Pons (tissue), 1 donor: Measurements from ENCODE around the gene UBE2S.
A peak's percentile ranks its signal among the peaks of the same experiment; 100 is the strongest.
"Not testable (repeated sequence)": the region's sequence is repeated elsewhere in the genome, so short reads cannot be mapped to it uniquely, and the experiment has no call there.

Experiments used
- DNase-seq: peaks from one replicate; pipeline ENCODE4 v3.0.0-alpha.2; 2016; ENCODE audit warnings: low spot score

UBE2S gene

DNA sequence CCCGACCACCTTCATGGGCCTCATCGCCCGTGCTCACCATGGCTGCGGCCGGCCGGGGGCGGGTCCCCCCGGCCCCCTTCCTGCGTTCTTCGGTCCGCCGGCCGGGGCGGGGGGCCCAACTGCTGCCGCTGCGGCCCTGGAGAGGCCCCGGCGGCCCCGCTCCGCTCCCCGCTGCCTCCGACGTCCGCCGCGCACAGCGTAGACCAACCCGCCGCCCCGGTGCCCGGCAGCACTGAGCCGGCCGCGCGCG is at the start of gene UBE2S:
Gene UBE2S (minus strand): TSS at position 239 of the 250 bp plus-strand sequence. CDS start 199 bp downstream, at position 40.
- not testable (repeated sequence) for DNase-seq

DNA sequence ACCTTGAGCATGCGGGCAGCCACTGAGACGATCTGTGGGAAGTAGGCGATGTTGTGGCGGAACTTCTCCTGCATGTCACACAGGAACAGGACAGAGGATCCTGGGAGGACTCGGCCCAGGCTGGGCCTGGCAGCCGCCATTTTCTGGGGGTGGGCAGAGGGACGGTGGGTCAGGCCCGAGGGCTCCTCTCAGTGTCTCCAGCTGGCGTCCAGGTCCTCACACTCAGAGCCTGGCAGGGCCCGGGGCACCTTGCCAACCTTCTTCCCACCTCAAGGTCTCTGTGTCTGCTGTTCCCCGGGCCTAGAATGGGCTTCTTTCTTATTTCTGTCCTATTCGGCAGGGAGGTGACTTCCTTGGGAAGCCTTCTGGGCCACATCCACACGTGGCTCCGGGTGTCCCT is 48.8 kb upstream of the UBE2S start:
- no peak for DNase-seq

DNA sequence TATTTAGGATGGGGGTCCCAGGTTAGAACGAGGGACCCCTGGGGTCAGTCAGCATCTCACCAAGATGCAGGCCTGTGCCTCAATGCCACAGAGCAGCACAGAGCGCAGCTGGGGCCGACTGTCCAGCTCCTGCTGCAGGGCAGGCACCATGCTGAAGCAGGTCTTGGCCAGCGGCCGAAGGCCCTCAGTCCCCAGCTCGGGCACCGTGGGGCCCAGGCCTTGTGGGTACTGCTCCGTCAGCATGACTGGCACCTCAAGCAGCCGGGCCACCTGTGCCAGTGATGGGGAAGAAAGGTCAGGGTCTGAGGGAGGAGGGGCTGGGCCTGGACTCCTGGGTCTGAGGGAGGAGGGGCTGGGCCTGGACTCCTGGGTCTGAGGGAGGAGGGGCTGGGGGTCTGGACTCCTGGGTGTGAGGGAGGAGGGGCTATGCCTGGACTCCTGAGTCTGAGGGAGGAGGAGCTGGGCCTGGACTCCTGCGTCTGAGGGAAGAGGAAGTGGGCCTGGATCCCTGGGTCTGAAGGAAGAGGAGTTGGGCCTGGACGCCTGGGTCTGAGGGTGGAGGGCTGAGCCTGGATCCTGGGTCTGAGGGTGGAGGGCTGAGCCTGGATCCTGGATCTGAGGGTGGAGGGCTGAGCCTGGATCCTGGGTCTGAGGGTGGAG is 48.1 kb upstream of the UBE2S start:
- DNase-seq = no peak

DNA sequence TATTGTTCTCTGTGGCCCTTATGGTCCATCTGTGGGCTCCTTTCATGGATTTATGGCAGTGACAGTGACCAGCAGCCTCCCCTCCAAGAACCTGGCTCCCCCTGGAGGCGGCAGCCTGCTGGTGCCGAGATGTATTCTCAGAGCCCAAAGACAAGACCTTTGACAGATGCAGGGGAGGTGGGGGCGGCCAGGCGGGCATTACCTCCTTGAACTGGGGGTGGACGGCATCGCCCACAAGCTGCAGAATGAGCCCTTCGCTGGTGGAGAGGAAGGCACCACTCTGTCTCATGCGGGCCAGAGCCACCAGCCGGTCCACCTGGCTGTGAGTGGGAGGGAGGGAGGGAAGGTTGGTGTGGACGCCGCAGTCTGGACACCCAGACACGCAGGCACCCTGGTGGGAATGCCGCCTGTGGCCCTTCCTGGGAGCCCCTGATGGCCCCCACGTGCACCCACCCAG is 47.2 kb upstream of the UBE2S start:
- peak; percentile 80 for DNase-seq

DNA sequence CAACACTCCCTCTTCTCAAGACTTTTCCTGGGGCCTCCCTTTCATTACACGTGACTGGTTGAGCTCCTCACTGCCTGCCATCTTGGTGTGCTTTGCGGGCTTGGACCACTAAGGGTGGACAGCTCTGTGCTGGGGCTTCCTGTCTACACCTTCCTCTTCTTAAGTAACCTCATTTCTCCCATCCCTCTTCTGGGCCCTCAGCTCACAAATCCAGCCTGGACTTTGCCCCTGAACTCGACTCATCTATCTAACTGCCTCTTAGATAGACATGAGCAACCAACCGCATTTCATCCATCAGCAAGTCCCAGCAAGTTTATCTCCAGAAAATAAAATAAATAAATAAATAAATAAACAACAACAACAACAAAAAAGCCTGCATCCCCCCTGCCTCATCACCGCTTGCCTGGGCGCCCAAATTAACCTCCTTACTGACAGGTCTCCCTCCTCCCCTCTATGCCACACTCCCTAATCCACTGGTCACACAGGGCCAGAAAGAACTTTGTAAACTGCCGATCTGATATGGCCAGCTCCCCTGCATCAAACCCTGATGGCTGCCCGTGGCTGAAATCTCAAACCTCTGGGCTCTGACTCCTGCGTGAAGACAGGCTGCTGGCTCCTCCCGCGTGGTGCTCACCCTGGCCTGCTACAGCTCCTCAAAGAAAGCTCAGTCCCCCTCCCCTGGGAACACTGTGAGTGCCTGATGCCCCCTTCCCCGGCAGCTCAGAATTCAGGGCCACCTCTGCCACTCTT is 46.1 kb upstream of the UBE2S start:
- DNase-seq = no peak

DNA sequence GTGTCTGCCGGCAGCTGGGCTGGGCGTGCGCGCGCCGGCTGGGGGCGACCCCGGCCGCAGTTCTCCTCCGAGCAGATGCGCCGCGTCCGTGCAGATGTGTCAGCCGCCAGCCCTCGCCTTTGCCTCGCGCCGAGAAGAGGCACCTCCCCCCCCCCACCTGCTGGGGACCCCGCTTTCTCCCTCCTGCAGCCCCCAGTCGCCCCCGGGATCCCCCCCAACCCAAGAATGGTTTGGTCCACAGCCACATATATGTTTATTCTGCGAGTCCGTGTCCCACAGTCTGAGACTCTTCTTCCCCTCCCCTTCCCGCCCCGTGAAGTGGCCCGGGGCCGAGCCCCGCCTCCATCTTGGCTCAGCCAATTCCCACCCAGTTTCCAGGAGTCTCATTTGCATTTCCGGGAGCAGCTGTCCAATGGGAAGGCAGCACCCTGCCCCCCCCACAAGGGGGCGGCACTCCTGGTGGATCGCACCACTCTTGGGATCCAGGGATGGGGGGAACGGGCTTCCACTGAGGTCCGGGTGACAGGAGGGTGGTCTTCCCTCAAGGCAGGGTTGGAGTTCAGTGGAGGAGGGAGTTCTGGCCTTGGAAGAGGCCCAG is 45.3 kb upstream of the UBE2S start:
- DNase-seq = peak; percentile 98

DNA sequence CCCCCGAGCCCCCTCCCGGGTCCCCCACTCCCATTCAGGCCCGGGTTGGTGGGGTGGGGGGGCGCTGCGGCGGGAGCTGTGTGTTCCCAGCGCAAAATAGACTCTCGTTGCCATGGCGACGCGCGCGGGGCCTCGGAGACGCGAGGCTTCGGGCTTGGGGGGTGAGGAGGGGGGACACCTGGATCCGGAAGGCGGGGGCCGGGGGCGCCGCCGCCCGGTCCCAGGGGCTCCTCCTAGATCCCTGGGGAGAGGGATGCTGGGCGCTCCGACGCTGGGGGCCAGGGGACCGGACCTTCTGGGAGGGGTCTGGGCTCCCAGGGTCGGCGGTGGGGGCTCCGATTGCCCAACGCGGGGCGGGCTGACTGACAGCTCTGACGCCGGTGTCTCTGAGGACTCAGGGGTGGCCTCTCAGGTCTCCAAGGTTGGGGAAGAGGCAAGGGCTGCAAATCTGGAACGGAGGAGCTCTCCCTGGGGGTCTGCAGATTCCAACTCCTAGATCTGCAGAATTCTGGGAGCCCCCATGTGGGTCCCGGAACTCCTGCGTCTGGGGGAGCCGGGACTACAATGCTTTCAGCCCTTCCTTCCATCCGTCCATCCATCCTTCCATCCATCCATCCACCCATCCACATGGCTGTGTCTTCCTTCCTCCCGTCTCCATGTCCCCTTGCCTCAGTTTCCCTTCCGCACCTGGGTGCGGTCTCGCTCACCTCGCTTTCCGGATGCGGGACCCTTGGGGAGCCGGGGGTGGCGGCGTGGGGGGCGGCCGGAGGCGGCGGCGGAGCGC is 44.6 kb upstream of the UBE2S start:
- DNase-seq = no peak

DNA sequence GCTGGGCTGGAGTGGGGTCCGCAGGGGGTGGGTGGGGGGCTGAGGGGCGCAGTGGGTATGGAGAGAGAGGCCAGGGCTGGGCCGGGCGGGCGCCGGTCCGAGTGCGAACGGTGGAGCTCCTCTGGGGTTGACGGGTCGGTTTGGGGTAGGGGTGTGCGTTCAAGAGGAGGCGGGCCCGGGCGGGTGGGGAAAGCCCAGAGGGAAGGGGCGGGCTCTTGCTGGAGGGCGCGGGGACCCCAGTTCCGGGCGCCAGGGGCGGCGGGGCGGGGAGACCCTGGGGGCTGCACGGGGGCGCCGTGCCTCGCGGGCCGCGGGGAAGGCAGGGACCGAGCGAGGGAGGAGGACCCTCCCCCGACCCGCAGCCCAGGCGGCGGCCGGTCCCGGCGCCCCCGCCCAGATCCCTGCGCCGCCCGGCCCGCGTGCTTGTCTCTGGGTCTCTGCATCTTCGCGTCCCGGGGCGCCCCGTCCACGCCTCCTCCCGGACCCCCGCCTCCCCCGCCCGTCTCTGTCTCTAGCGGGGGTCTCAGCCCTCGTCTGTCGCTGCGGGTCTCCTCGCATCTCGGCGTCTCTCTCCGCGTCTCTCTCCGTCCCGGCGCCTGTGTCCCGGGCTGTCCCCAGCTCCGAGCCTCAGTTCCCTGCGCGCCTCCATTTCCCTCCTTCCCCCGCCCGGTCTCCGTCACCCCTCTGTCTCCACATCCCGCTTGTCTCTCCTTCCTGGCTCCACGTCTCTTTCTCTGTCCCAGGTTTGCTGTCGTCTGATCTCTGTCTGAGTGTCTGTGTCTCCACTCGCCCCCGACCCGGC is 43.8 kb upstream of the UBE2S start:
- DNase-seq = no peak

DNA sequence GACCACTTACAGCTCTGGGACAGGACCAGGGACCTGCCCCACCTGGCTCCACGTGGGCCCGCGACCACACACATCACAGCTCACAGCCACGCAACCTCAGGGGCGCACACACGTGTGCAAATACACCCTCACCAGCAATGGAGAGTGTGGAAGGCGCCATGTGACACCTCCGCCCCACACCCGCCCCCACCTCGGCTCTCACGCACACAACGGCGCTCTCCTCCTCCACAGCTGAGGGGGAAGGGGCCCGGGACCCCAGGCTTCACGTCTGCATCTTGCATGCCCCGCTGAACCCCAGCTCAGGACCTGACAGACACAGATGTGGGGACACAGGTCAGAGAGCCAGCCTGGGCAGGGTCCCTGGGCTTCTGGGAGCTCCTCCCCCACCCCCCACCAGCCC is 41.9 kb upstream of the UBE2S start:
- DNase-seq = no peak

DNA sequence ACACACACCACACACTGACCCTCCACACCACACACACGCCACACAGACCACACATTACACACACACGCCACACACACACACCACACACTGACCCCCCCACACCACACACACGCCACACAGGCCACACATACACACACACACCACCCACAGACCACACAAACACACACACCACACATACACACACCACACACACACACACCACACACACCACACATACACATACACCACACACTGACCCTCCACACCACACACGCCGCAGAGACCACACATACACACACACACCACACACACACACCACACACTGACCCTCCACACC is 40.5 kb upstream of the UBE2S start:
- not testable (repeated sequence) for DNase-seq

DNA sequence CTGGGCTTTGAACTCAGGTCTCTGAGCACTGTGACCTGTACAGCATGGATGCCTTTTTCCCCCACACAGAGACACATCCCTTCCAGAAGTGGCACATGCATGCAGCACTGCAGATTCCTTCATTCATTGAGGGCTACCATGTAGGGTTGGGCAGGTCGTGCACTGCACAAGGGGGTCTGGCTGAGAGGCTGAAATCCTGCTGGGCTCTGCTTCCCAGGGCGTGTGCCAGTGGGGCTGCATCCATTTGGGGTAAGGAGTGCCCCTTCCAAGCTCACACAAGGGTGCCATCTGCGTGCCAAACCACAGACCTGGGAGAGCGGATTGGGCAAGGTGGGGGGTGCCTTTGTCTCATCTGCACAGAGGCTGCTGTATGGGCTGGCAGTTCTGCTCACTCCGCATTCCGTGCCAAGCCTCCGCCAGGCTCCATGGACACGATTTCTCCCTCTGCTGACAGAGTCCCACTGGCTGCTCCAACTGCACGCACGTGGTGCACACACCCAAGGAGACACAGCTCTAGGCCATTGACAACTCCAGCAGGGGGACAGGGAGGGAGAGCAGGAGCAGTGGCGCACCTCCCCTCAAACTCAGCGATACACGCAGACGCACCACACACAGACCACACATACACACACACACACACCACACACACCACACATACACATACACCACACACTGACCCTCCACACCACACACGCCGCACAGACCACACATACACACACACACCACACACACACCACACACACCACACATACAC is 40.0 kb upstream of the UBE2S start:
- peak; percentile 85 for DNase-seq

DNA sequence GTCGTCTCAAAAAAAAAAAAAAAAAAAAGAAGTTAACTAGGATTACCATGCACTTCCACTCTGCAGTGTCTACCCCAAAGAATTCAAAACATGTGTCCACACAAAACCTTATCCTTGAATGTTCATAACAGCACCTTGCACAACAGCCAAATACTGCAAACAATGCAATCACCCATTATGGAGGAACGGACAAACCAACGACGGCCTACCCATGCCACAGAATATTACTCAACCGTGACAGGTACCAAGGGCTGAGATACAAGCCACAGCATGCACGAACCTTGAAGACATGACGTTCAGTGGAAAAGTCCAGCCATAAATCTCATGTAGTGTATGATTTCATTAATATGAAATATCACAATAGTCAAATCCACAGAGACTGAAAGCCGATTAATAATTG is 38.5 kb upstream of the UBE2S start:
- no peak for DNase-seq

DNA sequence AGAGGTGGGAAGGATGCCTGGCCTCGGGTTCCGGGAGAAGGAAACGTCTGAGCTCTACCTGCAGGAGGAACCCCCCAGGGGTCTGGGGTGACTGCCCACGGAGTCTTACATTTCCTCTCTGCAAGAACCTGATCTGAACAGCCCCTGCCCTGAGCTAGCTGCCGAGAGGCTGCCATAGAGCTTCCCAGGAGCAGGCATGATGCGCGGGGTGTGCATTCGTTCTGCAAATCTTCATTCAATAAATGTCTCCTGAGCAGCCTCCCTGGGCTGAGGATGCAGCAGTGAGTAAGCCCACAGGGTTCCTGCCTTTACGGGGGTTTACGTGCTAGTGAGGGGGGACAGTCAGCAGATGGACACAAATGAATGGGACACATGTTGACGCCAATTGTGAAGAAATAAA is 37.1 kb upstream of the UBE2S start:
- DNase-seq = no peak

DNA sequence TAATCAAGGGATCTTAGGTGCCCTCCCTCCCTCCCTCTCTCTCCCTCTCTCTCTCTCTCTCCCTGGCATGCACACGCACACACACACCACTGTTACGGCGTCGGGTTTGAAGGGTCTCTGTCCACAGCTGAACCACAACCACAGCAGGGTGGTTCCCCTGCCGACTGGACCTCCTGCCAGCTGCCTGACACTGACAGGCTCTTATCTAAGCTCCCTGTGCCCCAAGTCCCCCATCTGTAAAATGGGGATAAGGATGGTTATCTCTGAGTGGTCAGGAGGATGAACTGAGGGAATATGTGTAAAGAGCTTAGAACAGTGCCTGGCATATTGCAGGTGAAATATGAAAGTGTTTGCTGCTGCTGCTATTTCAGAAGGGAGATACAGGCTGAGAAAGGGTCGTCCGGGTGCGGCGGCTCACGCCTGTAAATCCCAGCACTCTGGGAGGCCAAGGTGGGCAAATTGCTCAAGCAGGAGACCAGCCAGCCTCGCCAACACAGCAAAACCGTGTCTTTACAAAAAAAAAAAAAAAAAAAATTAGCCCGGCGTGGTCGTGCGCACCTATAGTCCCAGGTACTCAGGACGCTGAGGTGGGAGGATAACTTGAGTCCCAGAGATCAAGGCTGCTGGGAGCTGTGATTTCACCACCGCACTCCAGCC is 36.4 kb upstream of the UBE2S start:
- DNase-seq = no peak

DNA sequence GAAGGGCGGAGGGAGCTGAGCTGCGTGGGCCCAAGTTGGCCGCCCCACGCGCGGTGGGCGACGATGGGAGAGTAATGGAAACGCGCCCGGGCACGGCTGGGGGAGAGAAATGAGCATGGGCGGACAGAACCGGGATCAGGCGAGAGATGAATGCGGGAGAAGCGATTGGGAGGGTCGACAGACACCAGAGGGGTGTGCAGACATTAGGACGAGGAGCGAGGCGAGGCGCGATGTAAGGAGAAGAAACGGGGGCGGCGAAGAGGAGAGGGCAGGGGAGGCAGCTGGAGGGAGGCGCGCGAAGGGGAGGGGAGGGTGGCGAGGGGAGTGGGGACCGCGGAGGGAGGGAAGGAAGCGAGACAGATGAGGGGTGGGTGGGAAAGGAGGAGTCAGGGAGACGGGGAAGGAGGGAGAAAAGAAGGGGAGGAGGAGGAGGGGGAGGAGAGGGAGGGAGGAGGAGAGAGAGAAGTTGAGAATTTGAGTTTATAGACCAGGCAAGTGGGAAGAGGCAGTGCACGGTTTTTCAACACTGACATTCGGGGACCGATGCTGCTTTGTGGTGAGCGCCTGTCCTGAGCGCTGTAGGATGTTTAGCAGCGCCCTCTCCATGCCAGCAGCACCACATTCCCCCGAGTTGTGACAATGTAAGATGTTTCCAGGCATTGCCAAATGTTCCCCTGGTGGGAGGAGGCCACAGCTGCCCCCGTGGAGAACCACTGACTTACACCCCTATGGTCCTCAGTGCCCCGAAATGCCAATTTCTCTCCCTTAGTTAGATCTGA is 35.6 kb upstream of the UBE2S start, which contains the start of gene SHISA7:
Gene SHISA7 (minus strand): TSS at position 256 of the 779 bp plus-strand sequence. CDS start 437 bp downstream, outside the sequence.
- peak; percentile 66 for DNase-seq

DNA sequence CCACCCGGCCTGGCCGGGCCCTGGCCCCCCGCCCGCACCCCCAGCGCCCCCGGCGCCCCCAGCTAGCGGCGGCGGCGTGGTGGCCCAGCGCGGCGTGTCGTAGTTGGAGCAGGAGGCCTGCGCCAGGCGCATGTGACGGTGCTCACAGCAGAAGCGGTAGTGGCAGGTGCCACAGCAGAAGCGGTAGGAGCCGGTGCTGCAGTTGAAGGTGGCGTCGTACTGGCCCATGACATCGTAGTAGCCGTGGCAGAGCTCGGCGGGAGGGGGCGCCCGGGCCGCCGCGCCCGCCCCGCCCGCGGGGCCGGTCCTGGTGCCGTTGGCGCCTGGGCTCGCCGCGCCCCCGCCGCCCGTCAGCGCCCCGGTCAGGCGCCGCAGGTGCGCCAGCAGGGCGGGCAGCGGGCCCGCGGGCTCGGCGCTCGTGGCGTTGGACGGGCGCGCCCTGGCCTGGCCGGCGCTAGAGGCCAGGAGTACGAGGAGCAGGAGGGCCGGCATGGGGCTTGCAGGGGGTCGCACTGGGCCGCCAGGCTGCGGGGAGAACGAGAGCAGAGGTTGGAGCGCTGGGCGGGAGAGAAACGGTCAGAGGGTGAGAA is 34.9 kb upstream of the UBE2S start:
- no peak for DNase-seq

DNA sequence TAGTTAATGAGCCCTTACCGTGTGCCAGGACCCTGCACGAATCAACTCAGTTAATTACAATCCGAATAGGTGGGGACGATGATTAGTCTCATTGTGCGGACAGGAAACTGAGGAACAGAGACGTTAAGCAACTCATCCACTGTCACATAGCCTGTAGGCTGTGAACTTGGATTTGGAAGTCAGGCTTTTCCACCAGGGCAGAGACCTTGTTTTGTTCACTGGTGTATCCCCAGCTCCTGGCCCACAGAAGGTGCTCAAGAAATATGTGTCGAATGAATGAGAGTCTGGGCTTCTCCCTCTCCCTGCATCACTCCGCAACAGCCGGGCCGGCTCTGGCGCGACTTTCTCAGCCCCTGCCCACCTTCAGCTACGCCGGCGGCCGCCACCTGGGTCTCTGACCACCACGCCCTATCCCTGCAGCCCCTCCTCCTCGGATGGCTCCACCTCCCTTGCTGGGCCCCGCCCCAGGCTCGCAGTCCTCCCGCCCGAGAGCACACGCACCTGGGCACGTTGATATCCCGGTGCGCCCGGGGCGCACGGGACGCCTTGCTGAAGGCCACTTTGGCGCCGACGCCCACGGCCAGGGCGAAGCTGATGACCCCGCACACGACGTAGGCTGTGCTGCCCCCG is 34.2 kb upstream of the UBE2S start:
- DNase-seq = no peak

DNA sequence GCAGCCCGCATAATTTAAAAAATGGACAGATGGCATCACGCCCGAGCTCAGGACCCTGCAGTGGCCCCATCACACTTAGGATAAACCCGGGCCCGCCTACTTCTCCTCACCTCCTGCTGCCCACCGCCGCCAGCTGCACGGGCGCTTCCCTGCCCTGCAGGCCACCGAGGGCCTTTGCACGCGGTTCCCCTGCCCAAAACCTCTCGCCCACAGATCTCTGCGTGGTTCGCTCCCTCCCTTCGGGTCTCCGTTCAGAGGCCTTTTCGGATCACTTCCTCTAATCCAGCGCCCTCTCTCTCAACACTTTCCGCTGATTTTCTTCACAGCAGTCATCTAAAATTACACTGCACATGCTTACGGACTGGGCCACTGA is 33.7 kb upstream of the UBE2S start:
- DNase-seq = no peak
